Left ventricle myocardium inferior (tissue), 1 donor: ENCODE measurements around the gene PDK4. TPM values are rescaled to one million over a fixed set of nuclear protein-coding genes. Genes with fewer than 3 reads are reported as not detected.

ENCODE experiments used
- DNase-seq: peaks from one replicate; pipeline ENCODE4 v3.0.0-alpha.2; 2020
- H3K27ac ChIP-seq: fragments of 200-600 bp; replicated peaks from 2 replicates; pipeline ENCODE4 v1.8.0; 2021
- H3K27me3 ChIP-seq: fragments of 200-600 bp; 2 replicates; pipeline ENCODE4 v1.8.0; 2021; ENCODE audit warnings: low read depth
- H3K36me3 ChIP-seq: fragments of 200-600 bp; 2 replicates; pipeline ENCODE4 v1.8.0; 2021
- H3K4me1 ChIP-seq: fragments of 200-600 bp; 2 replicates; pipeline ENCODE4 v1.8.0; 2021
- H3K4me3 ChIP-seq: fragments of 200-600 bp; 2 replicates; pipeline ENCODE4 v1.8.0; 2021; ENCODE audit warnings: mild to moderate bottlenecking, moderate library complexity
- H3K9me3 ChIP-seq: fragments of 200-600 bp; replicated peaks from 2 replicates; pipeline ENCODE4 v1.8.0; 2021
- CTCF ChIP-seq: fragments of 200-600 bp; IDR thresholded peaks from 2 replicates; pipeline ENCODE4 v1.8.0; 2021; ENCODE audit warnings: antibody characterized with exemption, mild to moderate bottlenecking, borderline replicate concordance
- intact Hi-C: fragments of 100-400 bp; cut with micrococcal nuclease; formaldehyde crosslinking; loops from one replicate; pipeline ENCODE4 v1.11.0; 2022
- total RNA-seq: library from RNA; stranded (reverse); fragmentation: NEBNext Ultra II Directional; extraction: Animal tissue kit (Norgen Biotek cat#: 25700); gene quantifications from one replicate; pipeline ENCODE4 v1.2.1, GENCODE V29; 2021
- donor health status: DM: no; HTN: yes; CAD: no; lungs with severe emphysema.

PDK4 gene
- total RNA-seq, 1 donor from 2014 or later, result 325 TPM

GRCh38 chr7:95594185-95594584 is 2.1 kb downstream of the PDK4 start:
- Histone ChIP-seq H3K36me3 (peaks cover 61% of the 10 kb centered on the region), H3K4me3 (peak overlapping the region; percentile 89), H3K27ac (peak overlapping the region; percentile 99), H3K4me1 (peaks cover 92% of the 10 kb centered on the region), H3K9me3 (no peaks in the 10 kb centered on the region), H3K27me3 (no peaks in the 10 kb centered on the region)
- TF ChIP-seq CTCF, result no peak
- DNase-seq, result no peak
- intact Hi-C loops, result loop anchor here (5.0 kb wide), 1 partner anchor 47 kb away; no protein-coding TSS in a partner anchor

GRCh38 chr7:95593343-95593742 is 3.0 kb downstream of the PDK4 start:
- no peaks in the 10 kb centered on the region for H3K9me3 ChIP-seq
- TF ChIP-seq CTCF, result no peak
- no peaks in the 10 kb centered on the region for H3K27me3 ChIP-seq
- peak overlapping the region; percentile 89 for H3K4me3 ChIP-seq
- H3K27ac ChIP-seq, result peak overlapping the region; percentile 99
- intact Hi-C loops, result loop anchor here (5.0 kb wide), 1 partner anchor 46 kb away; no protein-coding TSS in a partner anchor
- H3K4me1 ChIP-seq, result peaks cover 92% of the 10 kb centered on the region
- peaks cover 69% of the 10 kb centered on the region for H3K36me3 ChIP-seq
- no peak for DNase-seq

- peaks cover 77% of the 10 kb centered on the region for H3K36me3 ChIP-seq
- peak overlapping the region; percentile 89 for H3K4me3 ChIP-seq
- no peak for TF ChIP-seq CTCF
- no peaks in the 10 kb centered on the region for H3K27me3 ChIP-seq
- H3K27ac ChIP-seq, result peak overlapping the region; percentile 99
- H3K9me3 ChIP-seq, result no peaks in the 10 kb centered on the region
- intact Hi-C loops, result loop anchor here (5.0 kb wide), 1 partner anchor 45 kb away; no protein-coding TSS in a partner anchor
- H3K4me1 ChIP-seq, result peaks cover 92% of the 10 kb centered on the region
- DNase-seq, result no peak
Observed at GRCh38 chr7:95592570-95592969, 3.7 kb downstream of the PDK4 start.

- Histone ChIP-seq H3K27me3 (no peaks in the 10 kb centered on the region), H3K36me3 (peaks cover 96% of the 10 kb centered on the region), H3K4me3 (peak overlapping the region; percentile 89), H3K27ac (peak overlapping the region; percentile 99), H3K4me1 (peaks cover 98% of the 10 kb centered on the region), H3K9me3 (no peaks in the 10 kb centered on the region)
- intact Hi-C loops, result loop anchor here (5.0 kb wide), 1 partner anchor 43 kb away; no protein-coding TSS in a partner anchor
- no peak for DNase-seq
- TF ChIP-seq CTCF, result no peak
Observed at GRCh38 chr7:95590387-95591248, 5.7 kb downstream of the PDK4 start.

GRCh38 chr7:95589766-95590165 is 6.5 kb downstream of the PDK4 start:
- peaks cover 100% of the 10 kb centered on the region for H3K36me3 ChIP-seq
- peak overlapping the region; percentile 99 for H3K27ac ChIP-seq
- H3K4me3 ChIP-seq, result peak overlapping the region; percentile 89
- intact Hi-C loops, result loop anchor here (5.0 kb wide), 1 partner anchor 42 kb away; no protein-coding TSS in a partner anchor
- no peaks in the 10 kb centered on the region for H3K9me3 ChIP-seq
- no peaks in the 10 kb centered on the region for H3K27me3 ChIP-seq
- H3K4me1 ChIP-seq, result peaks cover 100% of the 10 kb centered on the region
- no peak for DNase-seq
- no peak for TF ChIP-seq CTCF
